Measurements from ENCODE around the gene CEP350. TPM values are rescaled to one million over a fixed set of nuclear protein-coding genes. Genes with fewer than 3 reads are reported as not detected.

The CEP350 gene
- total RNA-seq, 2 donors from 2014 or later, result 34.7 to 50.6 TPM

GRCh38 chr1:180081474-180081873 lies 126.9 kb downstream of the CEP350 start:
- Histone ChIP-seq H3K9me3 (no peaks in the 10 kb centered on the region), H3K4me3 (no peak overlapping the region), H3K27me3 (no peaks in the 10 kb centered on the region), H3K4me1 (no peaks in the 10 kb centered on the region), H3K36me3 (no peaks in the 10 kb centered on the region), H3K9ac (ENCODE audit: low read depth in 2 of 2, low read length in 2 of 2) (no peak overlapping the region), H3K27ac (no peak overlapping the region)
- intact Hi-C loops (cut with DNase I), result no loop called here
- no peak for TF ChIP-seq CTCF (IDR thresholded peaks at IDR 0.05)
- DNase-seq, result no peak

GRCh38 chr1:180083164-180083563 lies 128.6 kb downstream of the CEP350 start:
- TF ChIP-seq CTCF (IDR thresholded peaks at IDR 0.05), result no peak

GRCh38 chr1:180084867-180085266 lies 130.3 kb downstream of the CEP350 start:
- H3K36me3 ChIP-seq, result no peaks in the 10 kb centered on the region

More at GRCh38 chr1:180083164-180083563, 128.6 kb downstream of the CEP350 start:
- H3K4me3 ChIP-seq, result no peak overlapping the region
- H3K4me1 ChIP-seq, result no peaks in the 10 kb centered on the region
- no peaks in the 10 kb centered on the region for H3K9me3 ChIP-seq
- H3K27ac ChIP-seq, result no peak overlapping the region
- H3K9ac ChIP-seq (ENCODE audit: low read depth in 2 of 2, low read length in 2 of 2), result no peak overlapping the region
- intact Hi-C loops (cut with DNase I), result no loop called here
- H3K27me3 ChIP-seq, result no peaks in the 10 kb centered on the region
- H3K36me3 ChIP-seq, result no peaks in the 10 kb centered on the region
- no peak for DNase-seq

GRCh38 chr1:180085331-180085730 lies 130.7 kb downstream of the CEP350 start:
- no peak overlapping the region for H3K9ac ChIP-seq (ENCODE audit: low read depth in 2 of 2, low read length in 2 of 2)
- H3K4me1 ChIP-seq, result no peaks in the 10 kb centered on the region
- no peaks in the 10 kb centered on the region for H3K36me3 ChIP-seq
- H3K4me3 ChIP-seq, result no peak overlapping the region
- no peak for DNase-seq
- H3K9me3 ChIP-seq, result no peaks in the 10 kb centered on the region
- H3K27ac ChIP-seq, result no peak overlapping the region
- intact Hi-C loops (cut with DNase I), result no loop called here
- no peak for TF ChIP-seq CTCF (IDR thresholded peaks at IDR 0.05)
- H3K27me3 ChIP-seq, result no peaks in the 10 kb centered on the region

More at GRCh38 chr1:180084867-180085266, 130.3 kb downstream of the CEP350 start:
- no peak for TF ChIP-seq CTCF (IDR thresholded peaks at IDR 0.05)
- Histone ChIP-seq H3K27me3 (no peaks in the 10 kb centered on the region), H3K9me3 (no peaks in the 10 kb centered on the region), H3K4me1 (no peaks in the 10 kb centered on the region), H3K4me3 (no peak overlapping the region), H3K27ac (no peak overlapping the region), H3K9ac (ENCODE audit: low read depth in 2 of 2, low read length in 2 of 2) (no peak overlapping the region)
- no peak for DNase-seq
- intact Hi-C loops (cut with DNase I), result no loop called here

- H3K27me3 ChIP-seq, result no peaks in the 10 kb centered on the region
- H3K4me1 ChIP-seq, result no peaks in the 10 kb centered on the region
- no peak for TF ChIP-seq CTCF (IDR thresholded peaks at IDR 0.05)
- intact Hi-C loops (cut with DNase I), result no loop called here
- no peak for DNase-seq
- H3K9me3 ChIP-seq, result no peaks in the 10 kb centered on the region
- H3K27ac ChIP-seq, result no peak overlapping the region
- no peaks in the 10 kb centered on the region for H3K36me3 ChIP-seq
- no peak overlapping the region for H3K9ac ChIP-seq (ENCODE audit: low read depth in 2 of 2, low read length in 2 of 2)
- no peak overlapping the region for H3K4me3 ChIP-seq
These were observed 138.5 kb downstream of the CEP350 start for GRCh38 chr1:180092931-180093650.
